Measurements from ENCODE around the gene SC5D.

The SC5D gene

DNA sequence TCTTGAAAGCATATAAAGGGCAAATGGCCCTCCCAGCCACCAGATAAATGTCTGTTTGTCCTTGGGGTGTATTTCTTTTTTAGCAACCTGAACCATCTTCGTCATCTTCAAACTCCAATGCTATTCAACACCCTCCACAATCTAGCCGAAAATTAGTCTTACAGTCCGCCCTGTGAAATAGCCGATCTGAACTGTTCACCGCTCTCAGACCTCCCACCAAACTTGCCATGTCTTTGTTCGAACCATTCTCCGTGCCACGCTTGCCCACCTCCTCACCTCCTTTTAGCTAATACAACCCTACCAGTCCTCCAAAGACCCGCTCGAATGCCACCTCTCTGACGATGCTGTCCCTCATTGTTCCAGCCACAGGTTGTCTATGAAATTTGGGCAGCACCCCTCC lies 46.0 kb downstream of the SC5D start:
- no peak overlapping the region for H3K27ac ChIP-seq
- TF ChIP-seq, protein P1, sequence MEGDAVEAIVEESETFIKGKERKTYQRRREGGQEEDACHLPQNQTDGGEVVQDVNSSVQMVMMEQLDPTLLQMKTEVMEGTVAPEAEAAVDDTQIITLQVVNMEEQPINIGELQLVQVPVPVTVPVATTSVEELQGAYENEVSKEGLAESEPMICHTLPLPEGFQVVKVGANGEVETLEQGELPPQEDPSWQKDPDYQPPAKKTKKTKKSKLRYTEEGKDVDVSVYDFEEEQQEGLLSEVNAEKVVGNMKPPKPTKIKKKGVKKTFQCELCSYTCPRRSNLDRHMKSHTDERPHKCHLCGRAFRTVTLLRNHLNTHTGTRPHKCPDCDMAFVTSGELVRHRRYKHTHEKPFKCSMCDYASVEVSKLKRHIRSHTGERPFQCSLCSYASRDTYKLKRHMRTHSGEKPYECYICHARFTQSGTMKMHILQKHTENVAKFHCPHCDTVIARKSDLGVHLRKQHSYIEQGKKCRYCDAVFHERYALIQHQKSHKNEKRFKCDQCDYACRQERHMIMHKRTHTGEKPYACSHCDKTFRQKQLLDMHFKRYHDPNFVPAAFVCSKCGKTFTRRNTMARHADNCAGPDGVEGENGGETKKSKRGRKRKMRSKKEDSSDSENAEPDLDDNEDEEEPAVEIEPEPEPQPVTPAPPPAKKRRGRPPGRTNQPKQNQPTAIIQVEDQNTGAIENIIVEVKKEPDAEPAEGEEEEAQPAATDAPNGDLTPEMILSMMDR (conservative IDR thresholded peaks at IDR 0.05; ENCODE audit: low read depth) = no peak
- CTCF ChIA-PET = no interaction called here
- POLR2A ChIA-PET (ENCODE audit: low non-redundant PET) = no interaction called here
- DNase-seq (ENCODE audit: low spot score) = no peak

DNA sequence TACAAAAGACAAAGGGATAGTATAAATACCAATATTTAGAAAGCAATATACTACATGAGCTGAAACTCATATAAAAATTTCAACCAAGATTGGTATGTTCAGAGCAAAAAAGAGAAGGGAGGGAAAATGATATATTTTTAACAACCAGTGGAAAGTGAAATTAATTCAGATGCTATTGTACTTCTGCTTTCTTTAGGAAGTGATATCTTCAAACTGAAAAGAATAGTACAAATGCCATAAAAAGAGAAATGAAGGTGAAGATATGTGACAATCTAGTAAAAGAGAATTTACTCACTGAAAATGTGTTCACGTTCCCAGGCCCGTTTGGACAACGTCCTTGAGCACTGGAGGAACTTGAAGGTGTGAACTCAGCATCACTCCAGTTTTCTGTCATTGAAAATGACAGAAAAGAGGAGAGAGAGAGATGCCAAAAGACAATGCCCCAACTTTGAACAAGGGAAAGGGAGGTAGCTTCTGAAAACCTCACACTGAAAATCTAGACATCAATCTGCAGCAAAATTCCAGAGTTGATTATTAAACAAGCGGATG lies 47.5 kb downstream of the SC5D start:
- no peak overlapping the region for H3K27ac ChIP-seq
- no peak for DNase-seq (ENCODE audit: low spot score)
- TF ChIP-seq, protein P1 (conservative IDR thresholded peaks at IDR 0.05; ENCODE audit: low read depth) = no peak
- ChIA-PET CTCF (interaction anchor here (0.6 to 0.7 kb wide), 2 partner anchors 111 to 856 kb away, joined by 4 to 6 read pairs; no protein-coding TSS in a partner anchor), POLR2A (ENCODE audit: low non-redundant PET) (no interaction called here)

DNA sequence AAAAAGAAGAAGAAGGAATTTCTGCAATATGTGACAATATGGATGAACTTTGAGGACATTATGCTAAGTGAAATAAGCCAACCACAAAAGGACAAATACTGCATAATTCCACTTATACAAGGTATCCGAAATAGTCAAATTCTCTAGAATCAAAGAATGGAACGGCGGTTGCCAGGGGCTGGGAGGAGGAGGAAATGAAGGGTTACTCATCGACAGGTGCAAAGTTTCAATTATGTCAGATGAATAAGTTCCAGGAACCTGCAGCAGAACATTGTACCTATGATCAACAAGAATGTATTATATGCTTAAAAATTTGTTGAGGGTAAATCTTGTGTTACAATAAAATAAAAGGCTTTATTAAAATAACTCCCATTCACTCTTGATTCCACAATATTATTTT lies 49.0 kb downstream of the SC5D start:
- TF ChIP-seq, protein P1 (conservative IDR thresholded peaks at IDR 0.05; ENCODE audit: low read depth) = no peak
- DNase-seq (ENCODE audit: low spot score) = no peak
- POLR2A ChIA-PET (ENCODE audit: low non-redundant PET) = no interaction called here
- H3K27ac ChIP-seq = no peak overlapping the region
- CTCF ChIA-PET = no interaction called here

DNA sequence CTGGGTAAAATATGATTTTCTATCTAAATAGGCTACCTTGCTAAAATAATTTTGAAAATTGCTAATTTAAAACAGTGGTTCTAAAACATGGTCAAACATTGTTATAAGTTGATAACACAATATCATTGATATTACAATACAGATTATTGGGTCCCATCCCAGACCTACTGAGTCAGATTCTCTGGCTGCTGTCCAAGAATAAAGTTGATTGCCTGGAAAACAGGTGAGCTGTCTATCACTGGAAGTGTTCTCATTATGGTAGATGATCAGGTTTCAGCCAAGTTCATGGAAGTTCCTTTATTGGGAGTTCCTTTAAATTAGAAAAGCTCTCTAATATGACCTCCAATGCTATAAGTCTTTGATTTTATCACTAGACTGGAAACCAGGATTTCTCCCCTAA lies 52.3 kb downstream of the SC5D start:
- no peak overlapping the region for H3K27ac ChIP-seq
- POLR2A ChIA-PET (ENCODE audit: low non-redundant PET) = no interaction called here
- DNase-seq (ENCODE audit: low spot score) = no peak
- CTCF ChIA-PET = interaction anchor here (0.5 kb wide), 1 partner anchor 1000 kb away, joined by 3 read pairs; no protein-coding TSS in a partner anchor
- TF ChIP-seq, protein P1 (conservative IDR thresholded peaks at IDR 0.05; ENCODE audit: low read depth) = no peak

DNA sequence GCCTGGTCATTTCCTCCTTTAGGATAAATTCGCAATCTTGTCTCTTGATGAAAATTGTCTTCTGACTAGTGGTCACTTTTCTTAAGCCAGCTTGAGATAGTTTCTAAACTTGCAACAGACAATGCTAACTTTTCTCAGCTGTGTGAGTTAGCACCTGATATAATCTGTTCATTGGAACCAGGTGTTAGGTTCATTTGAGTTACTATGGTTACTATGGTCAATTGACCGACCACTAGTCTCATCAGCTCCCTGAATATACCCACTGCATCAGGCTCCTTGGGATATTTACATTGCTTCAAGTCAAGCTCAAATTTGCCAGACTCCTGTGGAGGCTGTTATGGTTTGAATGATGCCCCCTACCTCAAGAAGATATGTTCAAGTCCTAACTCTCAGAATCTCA lies 54.5 kb downstream of the SC5D start:
- TF ChIP-seq, protein P1 (conservative IDR thresholded peaks at IDR 0.05; ENCODE audit: low read depth) = no peak
- CTCF ChIA-PET = interaction anchor here (0.8 kb wide), 1 partner anchor 216 kb away, joined by 3 read pairs; no protein-coding TSS in a partner anchor

DNA sequence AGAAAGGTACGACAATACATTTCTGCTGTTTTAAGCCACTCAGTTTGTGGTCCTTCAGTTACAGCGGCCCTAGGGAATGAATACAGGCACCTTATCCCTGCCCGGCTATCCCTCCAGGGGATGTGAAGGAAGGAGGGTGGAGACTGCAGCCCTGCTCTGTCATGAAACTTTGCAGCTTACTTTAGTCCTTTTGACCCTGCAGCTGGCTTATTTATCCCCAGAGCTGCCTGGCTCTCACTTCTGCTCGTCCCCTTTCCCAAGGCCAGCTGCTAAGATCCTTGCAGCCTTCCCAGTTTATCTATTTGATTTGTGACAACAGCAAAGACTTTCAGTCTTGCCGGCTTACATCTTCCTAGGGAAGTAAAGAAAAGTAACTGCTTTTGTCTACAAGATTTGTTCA lies 55.2 kb downstream of the SC5D start:
- CTCF ChIA-PET = interaction anchor here (0.8 kb wide), 1 partner anchor 216 kb away, joined by 3 read pairs; no protein-coding TSS in a partner anchor
- TF ChIP-seq, protein P1 (conservative IDR thresholded peaks at IDR 0.05; ENCODE audit: low read depth) = no peak
- POLR2A ChIA-PET (ENCODE audit: low non-redundant PET) = no interaction called here

More for the DNA sequence above, 54.5 kb downstream of the SC5D start:
- no peak overlapping the region for H3K27ac ChIP-seq
- no peak for DNase-seq (ENCODE audit: low spot score)
- POLR2A ChIA-PET (ENCODE audit: low non-redundant PET) = no interaction called here

More for the DNA sequence above, 55.2 kb downstream of the SC5D start:
- no peak for DNase-seq (ENCODE audit: low spot score)
- H3K27ac ChIP-seq = no peak overlapping the region
